RWPE1 (cell line): ENCODE measurements around the gene ATP1B2.
A peak's percentile ranks its signal among the peaks of the same experiment; 100 is the strongest.

ENCODE experiments used
- CTCF ChIA-PET: fragments of 350-600 bp; sonication (Branson Sonifier 250); formaldehyde crosslinking; extraction: SDS; loops from one replicate; lab custom pipeline; 2021; lab: Yijun Ruan, JAX
- POLR2A ChIA-PET: fragments of 400-600 bp; formaldehyde crosslinking; extraction: SDS; loops from one replicate; lab custom pipeline; 2020; ENCODE audit warnings: antibody characterized with exemption; ENCODE audit not compliant: low non-redundant PET; lab: Yijun Ruan, JAX
- DNase-seq: peaks from one replicate; pipeline ENCODE4 v3.0.0; 2012; ENCODE audit warnings: low spot score
- H3K27ac ChIP-seq: fragments of 450-650 bp; 2 replicates; pipeline ENCODE4 v1.5.1; 2017
- TF ChIP-seq, protein P1 (sequence below): fragments of 450-650 bp; conservative IDR thresholded peaks from 2 replicates; pipeline ENCODE4 v1.5.1; 2017; ENCODE audit warnings: low read depth, mild to moderate bottlenecking

Gene ATP1B2

GRCh38 chr17:7695586-7695985 is 44.9 kb downstream of the ATP1B2 start:
- DNase-seq, result no peak
- TF ChIP-seq, protein P1, sequence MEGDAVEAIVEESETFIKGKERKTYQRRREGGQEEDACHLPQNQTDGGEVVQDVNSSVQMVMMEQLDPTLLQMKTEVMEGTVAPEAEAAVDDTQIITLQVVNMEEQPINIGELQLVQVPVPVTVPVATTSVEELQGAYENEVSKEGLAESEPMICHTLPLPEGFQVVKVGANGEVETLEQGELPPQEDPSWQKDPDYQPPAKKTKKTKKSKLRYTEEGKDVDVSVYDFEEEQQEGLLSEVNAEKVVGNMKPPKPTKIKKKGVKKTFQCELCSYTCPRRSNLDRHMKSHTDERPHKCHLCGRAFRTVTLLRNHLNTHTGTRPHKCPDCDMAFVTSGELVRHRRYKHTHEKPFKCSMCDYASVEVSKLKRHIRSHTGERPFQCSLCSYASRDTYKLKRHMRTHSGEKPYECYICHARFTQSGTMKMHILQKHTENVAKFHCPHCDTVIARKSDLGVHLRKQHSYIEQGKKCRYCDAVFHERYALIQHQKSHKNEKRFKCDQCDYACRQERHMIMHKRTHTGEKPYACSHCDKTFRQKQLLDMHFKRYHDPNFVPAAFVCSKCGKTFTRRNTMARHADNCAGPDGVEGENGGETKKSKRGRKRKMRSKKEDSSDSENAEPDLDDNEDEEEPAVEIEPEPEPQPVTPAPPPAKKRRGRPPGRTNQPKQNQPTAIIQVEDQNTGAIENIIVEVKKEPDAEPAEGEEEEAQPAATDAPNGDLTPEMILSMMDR, result no peak
- H3K27ac ChIP-seq, result no peak overlapping the region
- POLR2A ChIA-PET, result no interaction called here
- CTCF ChIA-PET, result no interaction called here

GRCh38 chr17:7697828-7698588 is 47.3 kb downstream of the ATP1B2 start:
- CTCF ChIA-PET, result no interaction called here
- no peak overlapping the region for H3K27ac ChIP-seq
- TF ChIP-seq, protein P1, result no peak
- POLR2A ChIA-PET, result interaction anchor here (0.5 kb wide), 1 partner anchor 16 kb away, joined by 5 read pairs; no protein-coding TSS in a partner anchor
- DNase-seq, result no peak

DNA sequence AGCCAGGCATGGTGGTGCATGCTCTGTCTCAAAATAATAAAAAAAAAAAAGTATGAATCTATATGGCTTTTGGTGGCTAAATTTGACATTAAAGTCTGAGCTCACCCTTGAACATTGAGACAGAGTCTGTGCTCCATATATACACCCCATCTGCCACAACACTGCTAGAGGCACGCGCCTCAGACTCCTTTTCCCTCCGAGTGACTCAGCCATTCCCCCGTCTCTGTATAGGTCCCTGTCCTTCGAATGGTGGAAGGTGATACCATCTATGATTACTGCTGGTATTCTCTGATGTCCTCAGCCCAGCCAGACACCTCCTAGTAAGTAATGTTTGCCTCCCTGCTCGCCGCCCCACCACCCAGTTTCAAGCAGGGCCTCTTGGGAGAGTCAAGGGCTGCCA is 49.8 kb downstream of the ATP1B2 start:
- ChIA-PET POLR2A (interaction anchor here (0.6 to 0.8 kb wide), 2 partner anchors 13 to 235 kb away, joined by 3 read pairs; no protein-coding TSS in a partner anchor), CTCF (no interaction called here)
- TF ChIP-seq, protein P1, result no peak
- DNase-seq, result no peak
- no peak overlapping the region for H3K27ac ChIP-seq

GRCh38 chr17:7701681-7702080 is 51.0 kb downstream of the ATP1B2 start:
- no peak for DNase-seq
- TF ChIP-seq, protein P1, result no peak
- ChIA-PET CTCF (no interaction called here), POLR2A (no interaction called here)
- H3K27ac ChIP-seq, result no peak overlapping the region

- H3K27ac ChIP-seq, result no peak overlapping the region
- CTCF ChIA-PET, result interaction anchor here (0.7 to 1.3 kb wide), 5 partner anchors 14 to 125 kb away, joined by 3 to 5 read pairs (median 4); partner anchors contain the start of gene WRAP53
- POLR2A ChIA-PET, result no interaction called here
- no peak for DNase-seq
- TF ChIP-seq, protein P1, result no peak
These were observed 52.0 kb downstream of the ATP1B2 start for GRCh38 chr17:7702776-7703175.

GRCh38 chr17:7703584-7704479 is 53.1 kb downstream of the ATP1B2 start:
- H3K27ac ChIP-seq, result no peak overlapping the region
- POLR2A ChIA-PET, result interaction anchor here (0.7 kb wide), 1 partner anchor 13 kb away, joined by 7 read pairs; no protein-coding TSS in a partner anchor

More at GRCh38 chr17:7703584-7704479, 53.1 kb downstream of the ATP1B2 start:
- CTCF ChIA-PET, result interaction anchor here (0.6 to 1.3 kb wide), 8 partner anchors 11 to 322 kb away, joined by 3 to 7 read pairs (median 4); partner anchors contain the start of gene WRAP53
- TF ChIP-seq, protein P1, result no peak
- peak; percentile 45 for DNase-seq
